Measurements from ENCODE around the gene PEA15.

The PEA15 gene

GRCh38 chr1:160205242-160206035 lies at the start of gene PEA15:
Gene PEA15, plus strand, starts transcription at chr1:160205384. Its CDS starts 6,161 bp downstream, at chr1:160211545.
- DNase-seq: peak; percentile 48

GRCh38 chr1:160156361-160156760 lies 48.8 kb upstream of the PEA15 start:
- no peak for DNase-seq

DNA sequence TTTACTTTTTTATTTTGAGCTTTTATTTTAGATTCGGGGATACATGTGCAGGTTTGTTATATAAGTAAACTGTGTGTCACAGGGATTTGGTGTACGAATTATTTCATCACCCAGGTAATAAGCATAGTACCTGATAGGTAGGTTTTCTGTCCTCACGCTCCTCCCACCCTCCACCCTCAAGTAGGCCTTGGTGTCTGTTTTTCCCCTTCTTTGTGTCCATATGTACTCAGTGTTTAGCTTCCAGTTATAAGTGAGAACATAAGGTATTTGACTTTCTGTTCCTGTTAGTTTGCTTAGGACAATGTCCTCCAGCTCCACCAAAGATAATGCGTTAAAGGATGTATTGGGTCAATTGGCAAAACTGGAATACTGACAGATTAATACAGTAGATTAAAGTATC lies 48.0 kb upstream of the PEA15 start:
- no peak for DNase-seq

GRCh38 chr1:160158031-160158430 lies 47.2 kb upstream of the PEA15 start:
- no peak for DNase-seq

DNA sequence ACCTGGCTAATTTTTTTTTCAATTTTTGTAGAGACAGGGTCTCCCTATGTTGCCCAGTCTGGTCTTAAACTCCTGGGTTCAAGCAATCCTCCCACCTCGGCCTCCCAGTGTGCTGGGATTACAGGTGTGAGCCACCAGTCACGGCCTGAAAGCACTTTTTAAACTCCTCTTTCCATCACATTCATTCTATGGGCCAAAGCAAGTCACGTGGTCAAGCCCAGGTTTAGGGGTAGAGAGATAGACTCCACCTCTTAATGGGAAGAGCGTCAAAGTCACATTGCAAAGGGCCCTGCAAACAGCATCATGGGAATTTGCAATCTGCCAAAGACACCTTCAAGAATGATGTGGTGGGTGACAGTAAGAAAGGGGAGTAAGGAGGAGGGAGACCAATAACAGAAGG lies 46.6 kb upstream of the PEA15 start:
- no peak for DNase-seq

- DNase-seq: no peak
Observed at GRCh38 chr1:160159846-160160245, 45.3 kb upstream of the PEA15 start.

DNA sequence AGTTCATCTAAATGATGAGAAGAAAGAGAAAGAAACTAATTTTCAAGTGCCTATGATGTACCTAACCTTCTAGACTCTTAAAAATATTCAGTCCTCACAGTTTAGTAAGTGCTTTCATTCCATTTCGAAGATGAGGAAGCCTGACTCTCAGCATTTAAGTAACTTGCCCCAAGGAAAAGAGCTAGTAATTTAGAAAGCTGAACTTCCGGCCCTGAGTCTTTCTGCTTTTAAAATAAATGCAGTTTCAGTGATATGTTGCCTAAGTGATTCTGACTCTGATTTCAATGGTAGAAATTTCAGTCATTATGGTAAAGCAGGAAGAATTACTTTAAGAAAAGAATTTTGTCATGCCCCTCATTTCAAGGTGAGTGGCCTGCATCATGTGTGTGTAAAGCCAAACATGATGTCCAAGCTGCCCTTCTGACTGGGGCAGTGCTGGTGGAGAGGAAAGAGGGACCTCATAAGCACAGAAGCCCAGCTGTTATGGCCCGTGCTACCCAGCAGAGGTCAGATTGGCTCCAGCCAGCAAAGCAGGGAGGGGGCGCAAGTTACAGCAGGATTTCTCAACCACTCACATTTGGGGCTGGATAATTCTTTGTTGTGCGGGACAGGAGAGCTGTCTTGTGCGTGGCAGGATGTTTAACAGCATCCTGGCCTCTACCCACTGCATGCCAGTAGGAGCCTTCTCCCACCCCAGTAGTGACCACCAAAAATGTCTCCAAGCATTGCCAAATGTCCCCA lies 43.0 kb upstream of the PEA15 start:
- DNase-seq: no peak

GRCh38 chr1:160162931-160163330 lies 42.3 kb upstream of the PEA15 start:
- no peak for DNase-seq

- no peak for DNase-seq
Observed at GRCh38 chr1:160163615-160164014, 41.6 kb upstream of the PEA15 start.

- no peak for DNase-seq
Observed at GRCh38 chr1:160164121-160164520, 41.1 kb upstream of the PEA15 start.

GRCh38 chr1:160166166-160166868 lies 38.9 kb upstream of the PEA15 start:
- DNase-seq: no peak

DNA sequence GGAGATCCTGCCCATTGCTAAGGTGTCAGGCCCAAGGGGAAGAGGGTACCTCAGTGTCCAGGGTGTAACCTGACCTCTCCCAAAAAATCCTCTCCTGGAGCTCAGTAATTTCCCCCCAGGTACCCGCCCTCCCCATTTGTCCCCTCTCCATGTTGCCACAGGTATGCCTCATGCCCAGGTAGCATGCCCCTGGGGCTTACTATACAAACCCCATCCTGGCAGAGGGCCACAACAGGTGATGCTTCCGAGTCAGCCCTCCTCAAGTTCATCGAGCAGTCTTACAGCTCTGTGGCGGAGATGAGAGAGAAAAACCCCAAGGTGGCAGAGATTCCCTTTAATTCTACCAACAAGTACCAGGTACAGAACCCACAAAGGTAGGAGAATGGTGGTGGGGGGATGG lies 38.1 kb upstream of the PEA15 start:
- no peak for DNase-seq

GRCh38 chr1:160167580-160167979 lies 37.6 kb upstream of the PEA15 start:
- DNase-seq: no peak

DNA sequence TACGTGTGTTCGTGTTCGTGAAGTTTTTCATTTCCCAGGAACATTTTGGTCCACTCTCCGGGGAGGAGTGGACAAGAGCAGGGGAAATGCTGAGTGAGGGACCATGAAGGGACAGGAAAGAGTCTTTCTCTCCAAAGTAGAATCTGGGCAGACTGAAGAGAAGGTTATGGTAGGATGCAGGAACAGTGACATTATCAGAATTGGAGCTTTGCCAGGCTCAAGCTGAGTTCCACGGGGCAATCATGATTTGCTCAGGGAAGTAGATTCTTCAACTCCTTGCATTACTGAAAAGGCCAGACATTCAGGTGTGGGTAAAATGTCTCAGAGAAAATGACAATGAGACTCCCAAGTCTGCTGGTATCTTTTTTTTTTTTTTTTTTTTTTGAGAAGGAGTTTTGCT lies 37.2 kb upstream of the PEA15 start:
- DNase-seq: no peak

DNA sequence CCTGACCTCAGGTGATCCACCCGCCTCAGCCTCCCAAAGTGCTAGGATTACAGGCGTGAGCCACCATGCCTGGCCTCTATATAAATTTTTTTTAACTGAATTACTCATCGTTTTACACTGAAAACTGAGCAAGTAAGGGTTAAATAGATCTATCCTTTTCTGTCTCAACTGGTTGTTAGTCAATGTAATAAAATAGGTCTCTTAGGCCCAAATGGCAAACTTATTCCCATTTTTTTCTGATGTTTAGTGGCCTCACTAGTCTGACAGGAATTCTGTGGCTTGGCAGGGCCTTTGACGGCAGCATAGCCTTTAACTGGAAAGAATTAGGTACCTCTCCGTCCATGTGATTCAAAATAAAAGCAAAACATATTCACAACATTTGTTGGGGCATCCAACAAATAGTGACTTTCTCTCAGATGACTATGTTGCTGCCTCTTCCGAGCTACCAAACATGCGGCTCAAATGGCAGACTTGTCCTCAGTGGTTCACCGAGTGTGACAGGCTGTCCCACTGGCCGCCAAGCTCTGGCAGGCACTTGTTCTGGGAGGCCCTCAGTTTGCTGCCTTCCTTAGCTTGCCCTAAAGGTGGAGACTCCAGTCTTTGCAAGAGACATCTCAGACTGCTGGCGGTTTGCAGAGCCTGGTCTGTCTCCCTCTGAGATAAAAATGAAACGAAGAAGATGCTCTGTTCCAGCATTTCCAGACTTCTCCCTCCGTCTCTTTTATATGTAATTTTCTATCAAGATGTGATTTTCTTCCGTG lies 36.4 kb upstream of the PEA15 start:
- DNase-seq: no peak

GRCh38 chr1:160169553-160170399 lies 35.4 kb upstream of the PEA15 start:
- no peak for DNase-seq

GRCh38 chr1:160171354-160171753 lies 33.8 kb upstream of the PEA15 start:
- DNase-seq: no peak

- no peak for DNase-seq
Observed at GRCh38 chr1:160171980-160172379, 33.2 kb upstream of the PEA15 start.

GRCh38 chr1:160177231-160177630 lies 28.0 kb upstream of the PEA15 start:
- no peak for DNase-seq

GRCh38 chr1:160177667-160178066 lies 27.5 kb upstream of the PEA15 start:
- no peak for DNase-seq

- no peak for DNase-seq
Observed at GRCh38 chr1:160178731-160179130, 26.5 kb upstream of the PEA15 start.

- DNase-seq: no peak
Observed at GRCh38 chr1:160179336-160179735, 25.8 kb upstream of the PEA15 start.
